NCI-H1930 (cell line): ENCODE data around the gene ZNF18.

Source experiments
- DNase-seq, 2 experiments: peaks; one replicate each; lab custom pipeline; 2025; lab: John Stamatoyannopoulos, UW

Gene ZNF18

GRCh38 chr17:11997147-11997971 is at the start of gene ZNF18:
ZNF18 (minus strand) TSS chr17:11997475; CDS start chr17:11992829, 4,646 bp downstream.
- DNase-seq, result peak; percentile 83 to 90

DNA sequence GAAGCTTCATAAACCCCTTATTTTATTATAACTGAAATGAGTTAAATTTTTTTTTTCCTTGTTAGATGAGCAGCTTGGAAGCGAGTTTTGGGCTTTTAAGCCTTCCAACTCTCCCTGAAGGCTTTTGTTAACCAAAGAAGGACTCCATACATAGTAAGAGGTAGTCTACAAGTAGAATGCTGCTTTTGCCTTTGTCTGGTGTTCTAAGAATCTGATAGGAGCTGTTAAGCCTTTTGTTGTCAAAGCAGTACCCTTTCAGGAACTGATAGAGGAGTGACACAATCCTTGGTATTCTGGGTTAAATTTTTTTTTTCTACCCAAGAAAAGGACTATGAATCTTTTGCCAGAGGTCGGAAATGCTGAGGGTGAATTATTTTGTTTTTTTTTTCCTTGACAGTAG is 49.5 kb upstream of the ZNF18 start:
- no peak for DNase-seq

- DNase-seq, result no peak
Observed at GRCh38 chr17:12043702-12044101, 46.4 kb upstream of the ZNF18 start.

- no peak for DNase-seq
Observed at GRCh38 chr17:12041312-12041711, 44.0 kb upstream of the ZNF18 start.

- DNase-seq, result no peak
Observed at GRCh38 chr17:12040478-12040877, 43.2 kb upstream of the ZNF18 start.

DNA sequence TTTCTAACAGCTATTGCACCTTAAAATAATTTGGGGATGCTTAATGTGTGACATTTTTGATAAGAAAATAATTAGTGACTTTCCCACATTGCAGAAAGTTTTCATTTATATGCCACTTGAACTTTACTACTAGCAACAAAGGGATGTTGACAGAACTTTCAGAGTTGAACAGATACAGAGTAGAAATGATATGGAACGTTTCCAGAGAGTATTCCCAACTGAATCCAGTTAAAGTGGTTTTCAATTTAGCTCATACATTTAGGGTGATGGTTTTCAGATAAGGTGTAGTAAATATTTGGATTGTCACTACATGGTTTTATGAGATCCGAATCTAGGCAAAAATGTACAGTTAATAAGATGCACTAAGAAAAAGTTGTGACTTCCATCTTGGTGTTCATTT is 40.7 kb upstream of the ZNF18 start:
- no peak for DNase-seq

- no peak for DNase-seq
Observed at GRCh38 chr17:12035673-12036072, 38.4 kb upstream of the ZNF18 start.

DNA sequence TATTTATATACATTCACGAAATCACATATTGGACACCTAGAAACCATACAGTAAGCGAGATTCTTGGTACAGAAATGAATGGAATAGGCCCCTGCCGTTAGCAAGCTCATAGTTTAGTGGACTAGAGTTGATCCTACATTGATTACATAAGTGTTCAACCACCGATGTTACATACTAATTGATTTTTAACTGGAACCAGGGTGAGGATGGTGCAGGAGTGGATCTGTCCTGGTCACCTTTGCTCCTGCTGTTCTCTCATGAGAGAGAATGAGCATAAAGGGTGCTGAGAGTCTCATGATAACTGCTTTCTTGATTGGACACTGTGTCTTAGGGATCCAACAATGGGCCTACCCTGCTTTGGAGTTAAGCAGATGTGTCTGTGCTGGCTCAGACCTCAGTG is 37.3 kb upstream of the ZNF18 start:
- DNase-seq, result no peak

DNA sequence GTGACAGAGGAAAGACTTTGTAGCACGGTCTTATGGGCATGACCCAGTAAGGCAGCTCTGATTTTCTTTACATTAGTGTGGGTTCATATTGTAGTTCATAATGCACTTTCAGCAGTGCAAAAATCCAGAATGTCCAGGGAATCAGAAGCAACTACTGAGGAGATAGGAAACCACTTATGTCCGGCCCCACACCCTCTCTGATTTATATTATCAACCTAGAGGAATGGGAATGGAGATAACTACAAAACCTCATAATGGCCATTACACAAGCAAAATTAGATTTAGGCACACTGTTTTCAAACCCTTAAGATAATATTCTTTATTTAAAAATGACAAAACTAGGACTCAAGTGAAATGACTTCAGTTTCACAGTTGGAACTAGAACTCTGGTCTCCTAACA is 31.3 kb upstream of the ZNF18 start:
- no peak for DNase-seq

DNA sequence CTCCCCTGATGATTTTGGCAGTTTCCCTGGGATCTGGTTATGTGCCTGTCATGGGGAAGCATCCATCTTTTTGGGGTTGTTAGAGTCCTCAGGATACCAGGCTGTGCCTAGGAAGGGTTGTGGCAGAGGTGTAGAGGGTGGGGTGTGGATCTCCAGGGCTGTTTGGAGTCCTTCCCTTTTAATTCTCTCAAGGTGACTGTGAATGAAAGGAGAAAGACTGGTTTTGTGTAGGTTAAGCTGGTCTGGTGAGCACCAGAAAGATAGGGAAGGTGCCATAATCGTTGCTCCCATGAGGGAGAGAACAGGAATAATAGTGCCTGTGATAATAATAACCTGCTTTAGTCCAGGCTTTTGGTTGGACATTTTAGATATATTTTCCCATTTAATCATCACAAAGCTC is 30.4 kb upstream of the ZNF18 start:
- no peak for DNase-seq

DNA sequence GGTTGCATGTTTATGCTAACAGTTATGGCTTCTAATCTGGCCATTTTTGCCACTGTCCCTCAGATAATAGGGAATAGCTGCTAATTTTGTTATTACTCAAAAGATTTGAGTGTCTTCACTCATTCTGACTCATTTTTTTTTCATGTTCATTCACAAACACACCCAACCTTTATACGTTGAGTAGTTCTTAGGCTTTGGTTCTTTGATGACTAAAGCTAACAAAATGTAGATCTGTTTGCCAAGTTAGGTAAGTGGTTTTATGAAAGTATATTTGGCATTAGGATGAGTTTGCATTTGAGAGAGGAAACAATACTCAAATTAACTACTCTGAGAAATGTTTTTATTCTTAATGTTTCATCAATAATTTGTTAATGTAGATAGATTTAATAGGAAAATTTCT is 27.1 kb upstream of the ZNF18 start:
- no peak for DNase-seq

- no peak for DNase-seq
Observed at GRCh38 chr17:12022310-12022709, 25.0 kb upstream of the ZNF18 start.

DNA sequence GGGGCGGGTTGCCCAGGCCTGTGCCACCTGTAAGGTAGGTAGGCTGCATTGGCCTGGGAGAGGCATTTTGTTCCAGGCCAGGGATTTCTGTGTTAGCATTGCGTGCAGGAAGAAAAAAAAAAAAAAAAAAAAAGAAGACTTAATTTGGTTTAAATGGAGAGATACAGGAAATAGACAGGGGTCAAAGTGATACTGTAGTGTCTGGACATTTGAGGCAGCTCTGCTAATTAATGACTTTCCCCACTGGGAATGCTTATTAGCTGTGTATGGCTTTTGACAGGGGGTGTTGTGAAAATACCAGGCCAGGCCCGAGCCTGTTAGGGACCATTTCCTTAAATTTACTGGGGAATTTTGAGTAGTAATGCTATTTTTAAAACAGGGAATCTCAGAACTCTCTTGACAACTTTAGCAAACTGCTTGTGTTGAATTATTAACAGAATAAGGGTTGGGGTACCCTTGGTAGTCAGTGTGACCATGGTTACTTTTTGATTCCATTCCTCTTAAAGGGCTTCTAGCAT is 24.4 kb upstream of the ZNF18 start:
- no peak for DNase-seq

GRCh38 chr17:12020642-12021622 is 23.7 kb upstream of the ZNF18 start, which contains the start of gene MAP2K4:
MAP2K4 (plus strand) TSS chr17:12020877; CDS start chr17:12020887, 10 bp downstream.
- peak; percentile 47 to 70 for DNase-seq

- no peak for DNase-seq
Observed at GRCh38 chr17:12007466-12007865, 10.2 kb upstream of the ZNF18 start.

DNA sequence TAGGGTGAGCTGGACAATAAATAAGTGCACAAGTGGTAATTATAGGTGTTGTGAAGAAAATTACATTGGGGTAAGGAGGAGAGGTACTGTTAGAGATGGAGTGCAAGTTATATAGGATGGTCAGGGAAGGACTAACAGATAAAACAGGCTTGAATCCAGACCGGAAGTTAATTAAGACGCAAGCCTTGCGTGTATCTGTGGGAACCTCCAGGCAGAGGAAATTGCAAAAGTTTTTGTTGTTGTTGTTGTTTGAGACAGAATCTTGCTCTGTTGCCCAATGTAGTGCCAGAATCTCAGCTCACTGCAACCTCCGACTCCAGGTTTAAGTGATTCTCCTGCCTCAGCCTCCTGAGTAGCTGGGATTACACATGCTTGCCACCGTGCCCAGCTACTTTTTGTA is 2.4 kb upstream of the ZNF18 start:
- no peak for DNase-seq

- DNase-seq, result no peak
Observed at GRCh38 chr17:11997972-11998233, 628 bp upstream of the ZNF18 start.

DNA sequence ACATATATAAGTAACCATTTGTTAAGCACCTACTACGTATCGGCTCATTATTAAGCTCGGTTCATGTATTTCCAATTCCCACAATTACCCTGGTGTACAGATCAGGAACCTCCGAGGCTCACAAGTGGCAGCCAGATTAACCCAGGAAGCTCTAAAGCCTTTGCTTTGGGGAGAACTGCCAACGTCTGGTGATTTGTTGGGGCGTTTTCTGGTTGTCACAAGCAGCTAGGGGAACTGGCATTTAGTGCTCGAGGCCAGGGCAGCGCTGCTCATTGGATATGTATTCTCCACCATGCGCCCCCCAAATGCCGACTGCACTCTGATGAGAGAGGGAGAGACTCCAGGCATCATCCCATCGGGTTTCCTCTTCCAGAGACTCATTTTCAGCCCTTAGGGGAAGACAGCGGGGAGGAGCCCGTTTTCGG is 541 bp downstream of the ZNF18 start:
- peak in 1 of 2 experiments; percentile 24 for DNase-seq

DNA sequence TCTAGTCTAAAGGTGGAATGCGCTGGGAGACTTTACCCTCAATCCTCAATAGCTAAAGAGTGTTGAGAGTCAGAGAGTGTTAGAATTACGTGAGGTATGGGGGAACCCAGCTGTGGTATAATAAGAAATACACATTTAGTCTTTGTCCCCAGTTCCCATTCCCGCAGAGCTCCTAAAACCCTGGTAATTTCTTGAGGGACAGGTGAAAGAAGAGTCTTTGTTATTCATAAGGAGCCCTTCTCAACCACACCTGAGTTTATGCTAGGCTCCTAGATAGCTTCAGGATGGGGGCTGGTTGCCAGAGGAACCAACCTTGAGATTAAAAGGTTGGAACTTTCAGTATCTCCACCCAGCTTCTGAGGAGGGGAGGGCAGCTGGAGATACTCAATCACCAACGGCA is 5.8 kb downstream of the ZNF18 start:
- no peak for DNase-seq

DNA sequence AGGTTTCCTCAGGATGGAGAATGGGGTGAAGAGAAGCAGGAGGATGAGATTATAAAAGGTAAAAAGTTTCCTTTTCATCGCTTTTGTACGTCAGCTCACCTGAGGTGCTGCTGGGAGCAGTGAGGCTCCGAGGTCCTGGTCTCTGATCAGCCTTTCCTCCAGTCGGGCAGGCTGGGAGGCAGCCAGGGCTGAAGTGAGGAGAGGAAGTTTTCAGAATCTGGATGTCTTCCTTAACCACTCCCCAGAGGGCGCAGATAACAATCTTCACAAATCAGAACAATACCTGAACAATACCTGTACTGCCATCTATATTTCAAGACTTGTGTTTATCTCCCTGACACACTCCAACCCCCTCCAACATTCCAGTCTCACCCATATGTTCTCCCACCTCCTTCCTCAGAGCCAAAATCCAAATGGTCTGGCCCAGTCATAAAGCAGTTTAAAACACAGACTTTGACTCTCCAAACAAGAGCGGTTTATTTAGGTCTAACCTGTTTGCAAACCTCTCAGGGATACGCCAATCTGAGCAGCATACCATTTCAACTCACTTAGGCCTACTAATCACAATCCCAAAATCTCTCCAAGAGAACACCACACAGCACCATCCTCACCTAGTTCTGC is 6.8 kb downstream of the ZNF18 start:
- no peak for DNase-seq

GRCh38 chr17:11986942-11987329 is 10.3 kb downstream of the ZNF18 start:
- DNase-seq, result peak in 1 of 2 experiments; percentile 16

- no peak for DNase-seq
Observed at GRCh38 chr17:11986179-11986941, 10.9 kb downstream of the ZNF18 start.
